Activated T-cell treated with anti-CD3 and anti-CD28 coated beads, Interleukin-2, amount 50 U/mL, for 1 hour (primary cell): ENCODE data around the gene MESP1.

Source experiments
- DNase-seq: peaks from one replicate; pipeline ENCODE4 v3.0.0-alpha.2; 2020

MESP1 gene

DNA sequence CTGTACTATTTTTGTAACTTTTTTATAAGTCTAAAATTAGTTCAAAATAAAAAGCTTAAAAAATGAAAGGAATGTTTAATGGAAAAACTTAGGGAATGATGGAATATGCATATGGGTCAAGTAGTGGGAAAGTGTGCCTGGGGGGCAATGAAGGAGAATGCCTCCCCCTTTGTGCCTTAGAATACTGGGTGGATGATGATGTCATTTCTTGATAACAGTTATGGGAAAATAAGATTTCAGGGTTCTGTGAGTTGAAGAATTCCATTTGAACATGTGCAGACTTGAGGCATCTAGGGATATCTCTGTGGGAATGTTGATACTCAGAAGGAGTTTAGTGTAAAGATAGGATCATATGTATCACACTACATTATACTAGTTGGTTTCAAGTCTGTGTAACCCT, 46.6 kb downstream of the MESP1 start:
- no peak for DNase-seq
